ENCODE results near the gene CARD19. TPM values are rescaled to one million over a fixed set of nuclear protein-coding genes. Genes with fewer than 3 reads are reported as not detected.

The CARD19 gene
- total RNA-seq, 4 donors from 2014 or later = 54.0 to 83.6 (median 78.1) TPM

DNA sequence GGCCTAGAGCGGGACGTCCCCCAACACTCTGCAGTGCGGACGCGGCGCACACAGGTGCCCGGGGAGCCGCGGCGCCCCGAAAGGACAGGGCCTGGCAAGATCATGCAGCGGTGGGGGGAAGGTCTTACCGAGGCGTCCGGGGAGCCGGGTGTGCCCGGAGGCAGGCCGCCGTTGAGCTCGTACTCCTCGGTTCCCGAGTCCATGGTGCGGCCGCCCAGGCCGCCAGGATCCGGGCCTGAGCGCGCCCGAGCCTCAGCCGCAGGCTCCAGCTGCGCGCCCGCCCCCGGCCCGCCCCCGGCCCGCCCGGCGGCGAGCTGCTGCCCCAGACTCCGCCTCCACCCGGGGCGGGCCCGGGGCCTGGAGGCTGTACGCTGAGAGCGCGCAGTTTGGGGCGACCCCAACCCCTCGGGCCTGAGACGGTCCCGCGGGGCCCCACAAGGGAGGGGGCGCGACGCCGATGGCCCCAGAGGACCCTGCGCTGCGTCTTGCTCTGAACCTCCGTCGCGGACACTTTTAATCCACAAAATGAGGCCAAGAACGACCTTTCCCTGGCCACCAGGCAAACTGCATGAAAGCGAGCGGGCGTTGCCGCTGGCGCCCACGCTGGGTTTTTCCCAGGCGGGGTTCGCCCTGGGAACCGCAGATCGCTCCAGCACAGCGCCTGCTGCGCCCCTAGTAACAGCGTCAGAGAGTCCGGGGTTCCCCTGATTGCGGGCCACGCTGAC is 38.2 kb downstream of the CARD19 start, which contains the start of gene NINJ1:
NINJ1 (minus strand) TSS at position 237 of the 725 bp plus-strand sequence; CDS start at position 203, 34 bp downstream.
- intact Hi-C loops (cut with DNase I) = loop anchor here (5.0 to 10.0 kb wide), 2 partner anchors 37 to 321 kb away; partner anchors contain the start of genes CARD19, FAM120A and FAM120AOS
- peak within 1 kb of the TSS; percentile 98 to 99 (median 99) for H3K27ac ChIP-seq (replicated peaks in 1 of 4)
- H3K9me3 ChIP-seq = no peaks in the 10 kb centered on the region
- H3K36me3 ChIP-seq = no peaks in the 10 kb centered on the region
- no peaks in the 10 kb centered on the region for H3K27me3 ChIP-seq
- peak within 1 kb of the TSS; percentile 81 to 91 (median 88) for H3K4me3 ChIP-seq
- TF ChIP-seq, protein P1, sequence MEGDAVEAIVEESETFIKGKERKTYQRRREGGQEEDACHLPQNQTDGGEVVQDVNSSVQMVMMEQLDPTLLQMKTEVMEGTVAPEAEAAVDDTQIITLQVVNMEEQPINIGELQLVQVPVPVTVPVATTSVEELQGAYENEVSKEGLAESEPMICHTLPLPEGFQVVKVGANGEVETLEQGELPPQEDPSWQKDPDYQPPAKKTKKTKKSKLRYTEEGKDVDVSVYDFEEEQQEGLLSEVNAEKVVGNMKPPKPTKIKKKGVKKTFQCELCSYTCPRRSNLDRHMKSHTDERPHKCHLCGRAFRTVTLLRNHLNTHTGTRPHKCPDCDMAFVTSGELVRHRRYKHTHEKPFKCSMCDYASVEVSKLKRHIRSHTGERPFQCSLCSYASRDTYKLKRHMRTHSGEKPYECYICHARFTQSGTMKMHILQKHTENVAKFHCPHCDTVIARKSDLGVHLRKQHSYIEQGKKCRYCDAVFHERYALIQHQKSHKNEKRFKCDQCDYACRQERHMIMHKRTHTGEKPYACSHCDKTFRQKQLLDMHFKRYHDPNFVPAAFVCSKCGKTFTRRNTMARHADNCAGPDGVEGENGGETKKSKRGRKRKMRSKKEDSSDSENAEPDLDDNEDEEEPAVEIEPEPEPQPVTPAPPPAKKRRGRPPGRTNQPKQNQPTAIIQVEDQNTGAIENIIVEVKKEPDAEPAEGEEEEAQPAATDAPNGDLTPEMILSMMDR (IDR thresholded peaks at IDR 0.05) = peak in 1 of 3 experiments; percentile 24
- TF ChIP-seq POLR2A (IDR thresholded peaks at IDR 0.05; ENCODE audit: low read depth) (peak; percentile 56), POLR2AphosphoS5 (IDR thresholded peaks at IDR 0.05) (peak; percentile 60 to 91), EP300 (IDR thresholded peaks at IDR 0.05) (no peak)
- DNase-seq (ENCODE audit: extremely low spot score) = no peak
- WGBS = 0% methylated on average over 17 of the region's 78 CpGs
- H3K4me1 ChIP-seq = peaks cover 53 to 68% (median 62%) of the 10 kb centered on the region in 4 donors

DNA sequence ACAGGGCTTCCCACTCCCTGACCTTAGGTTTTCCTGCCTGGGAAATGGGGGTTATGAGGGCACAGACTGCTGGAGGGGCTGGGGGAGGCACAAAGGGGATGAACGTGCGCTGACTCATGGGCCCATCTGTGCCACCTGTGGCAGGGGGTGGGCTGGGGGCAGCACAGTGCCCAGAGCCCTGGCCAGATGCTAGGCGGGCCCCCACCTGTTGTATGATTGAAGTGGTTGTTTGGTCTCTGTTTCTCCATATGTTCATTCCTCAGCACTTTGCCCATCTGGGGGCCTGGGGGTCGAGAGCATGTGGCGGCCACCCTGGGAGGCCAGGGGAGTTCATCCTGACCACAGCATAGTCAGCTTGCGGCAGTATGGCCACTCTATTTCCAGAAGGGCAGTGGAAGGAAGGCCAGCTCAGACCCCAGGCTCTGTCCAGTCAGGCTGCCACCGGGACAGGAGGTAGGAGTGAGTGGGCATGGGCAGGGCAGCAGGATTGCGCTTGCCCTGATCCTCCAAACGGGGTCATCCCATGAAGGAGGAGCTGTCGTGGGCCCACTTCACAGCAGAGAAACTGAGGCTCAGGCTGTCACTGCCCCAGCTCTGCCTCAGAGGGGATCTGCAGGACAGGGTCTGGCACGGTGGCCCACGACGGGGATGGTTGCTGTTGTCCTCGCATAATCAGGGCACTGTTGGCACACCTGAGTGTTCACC is 38.9 kb downstream of the CARD19 start:
- peak overlapping the region; percentile 81 to 91 (median 88) for H3K4me3 ChIP-seq
- no peaks in the 10 kb centered on the region for H3K27me3 ChIP-seq
- no peaks in the 10 kb centered on the region for H3K9me3 ChIP-seq
- H3K4me1 ChIP-seq = peaks cover 46 to 61% (median 54%) of the 10 kb centered on the region in 4 donors
- no peak for TF ChIP-seq POLR2A (IDR thresholded peaks at IDR 0.05; ENCODE audit: low read depth)
- TF ChIP-seq EP300 (IDR thresholded peaks at IDR 0.05) = no peak
- TF ChIP-seq POLR2AphosphoS5 (IDR thresholded peaks at IDR 0.05) = no peak
- TF ChIP-seq, protein P1 (IDR thresholded peaks at IDR 0.05) = no peak
- intact Hi-C loops (cut with DNase I) = loop anchor here (5.0 to 10.0 kb wide), 2 partner anchors 38 to 320 kb away; partner anchors contain the start of genes CARD19, FAM120A and FAM120AOS
- no peak for DNase-seq (ENCODE audit: extremely low spot score)
- WGBS = 82% methylated on average over 11 of the region's 14 CpGs
- H3K27ac ChIP-seq (replicated peaks in 1 of 4) = peak overlapping the region; percentile 98 to 99 (median 99)
- no peaks in the 10 kb centered on the region for H3K36me3 ChIP-seq

DNA sequence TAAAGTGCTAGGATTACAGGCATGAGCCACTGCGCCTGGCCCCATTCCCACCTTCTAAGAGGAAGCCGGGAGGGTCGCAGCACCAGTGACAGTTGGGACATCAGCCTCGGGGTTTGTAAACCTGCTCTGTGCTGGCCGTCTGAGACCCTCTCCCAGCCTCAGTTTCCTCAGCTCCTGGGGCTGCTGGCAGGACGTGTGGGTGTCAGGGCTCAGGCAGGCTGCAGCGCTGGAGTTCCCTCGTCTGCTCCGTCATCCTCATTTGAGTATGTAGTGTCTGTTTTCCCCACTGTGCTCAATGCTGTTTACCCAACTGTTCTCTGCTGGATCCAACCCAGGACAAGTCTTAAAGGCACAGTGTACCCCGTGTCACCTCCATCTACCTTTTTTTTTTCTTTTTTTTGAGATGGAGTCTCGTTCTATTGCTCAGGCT is 40.0 kb downstream of the CARD19 start:
- Histone ChIP-seq H3K9me3 (no peaks in the 10 kb centered on the region), H3K27ac (replicated peaks in 1 of 4) (peak overlapping the region in 2 of 4 donors; percentile 23 to 32), H3K36me3 (no peaks in the 10 kb centered on the region), H3K4me3 (no peak overlapping the region), H3K27me3 (no peaks in the 10 kb centered on the region), H3K4me1 (peaks cover 34 to 49% (median 43%) of the 10 kb centered on the region in 4 donors)
- WGBS = 35% methylated on average over 7 of the region's 11 CpGs
- intact Hi-C loops (cut with DNase I) = loop anchor here (10.0 kb wide), 1 partner anchor 319 kb away; the partner anchor contains the start of genes FAM120A and FAM120AOS
- DNase-seq (ENCODE audit: extremely low spot score) = no peak
- no peak for TF ChIP-seq POLR2AphosphoS5 (IDR thresholded peaks at IDR 0.05)
- TF ChIP-seq POLR2A (IDR thresholded peaks at IDR 0.05; ENCODE audit: low read depth) = no peak
- TF ChIP-seq EP300 (IDR thresholded peaks at IDR 0.05) = no peak
- TF ChIP-seq, protein P1 (IDR thresholded peaks at IDR 0.05) = no peak

DNA sequence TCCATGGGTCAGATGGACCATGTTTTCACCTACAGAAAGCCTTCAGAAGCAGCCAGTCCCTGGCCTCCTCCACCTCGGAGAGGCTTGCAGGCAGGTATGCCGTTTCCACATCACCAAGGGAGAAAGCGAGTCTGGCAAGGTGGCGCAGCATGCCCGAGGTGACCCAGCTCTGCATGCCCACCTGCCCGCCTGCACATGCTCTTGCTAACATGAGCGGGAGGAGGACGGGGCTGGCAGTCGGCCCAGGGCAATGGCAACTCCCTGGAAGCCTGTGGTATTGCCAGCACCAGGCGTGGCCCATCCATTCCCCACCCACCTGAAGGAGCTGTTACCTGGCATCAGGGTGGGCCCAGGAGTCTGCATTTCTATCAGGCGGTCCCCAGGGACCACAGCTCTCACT is 41.3 kb downstream of the CARD19 start:
- no peaks in the 10 kb centered on the region for H3K27me3 ChIP-seq
- H3K27ac ChIP-seq (replicated peaks in 1 of 4) = no peak overlapping the region
- no peak for TF ChIP-seq POLR2AphosphoS5 (IDR thresholded peaks at IDR 0.05)
- TF ChIP-seq POLR2A (IDR thresholded peaks at IDR 0.05; ENCODE audit: low read depth) = no peak
- no peak for TF ChIP-seq EP300 (IDR thresholded peaks at IDR 0.05)
- TF ChIP-seq, protein P1 (IDR thresholded peaks at IDR 0.05) = no peak
- H3K9me3 ChIP-seq = no peaks in the 10 kb centered on the region
- H3K36me3 ChIP-seq = no peaks in the 10 kb centered on the region
- peaks cover 21 to 42% (median 30%) of the 10 kb centered on the region in 4 donors for H3K4me1 ChIP-seq
- WGBS = 91% methylated on average over 6 of the region's 11 CpGs
- no peak overlapping the region for H3K4me3 ChIP-seq
- DNase-seq (ENCODE audit: extremely low spot score) = no peak
- intact Hi-C loops (cut with DNase I) = loop anchor here (10.0 kb wide), 1 partner anchor 317 kb away; the partner anchor contains the start of genes FAM120A and FAM120AOS

Measured in esophagus muscularis mucosa (tissue), 4 donors.